RPMI8226 (cell line): ENCODE measurements around the gene LOXHD1.

ENCODE experiments used
- DNase-seq: peaks from one replicate; pipeline ENCODE4 v3.0.0-alpha.2; 2015

LOXHD1 gene

GRCh38 chr18:46439037-46439436, 218.0 kb downstream of the LOXHD1 start:
- no peak for DNase-seq

- DNase-seq = no peak
Measured at GRCh38 chr18:46437061-46437460, 220.0 kb downstream of the LOXHD1 start.

GRCh38 chr18:46436621-46437020, 220.4 kb downstream of the LOXHD1 start:
- DNase-seq = no peak

DNA sequence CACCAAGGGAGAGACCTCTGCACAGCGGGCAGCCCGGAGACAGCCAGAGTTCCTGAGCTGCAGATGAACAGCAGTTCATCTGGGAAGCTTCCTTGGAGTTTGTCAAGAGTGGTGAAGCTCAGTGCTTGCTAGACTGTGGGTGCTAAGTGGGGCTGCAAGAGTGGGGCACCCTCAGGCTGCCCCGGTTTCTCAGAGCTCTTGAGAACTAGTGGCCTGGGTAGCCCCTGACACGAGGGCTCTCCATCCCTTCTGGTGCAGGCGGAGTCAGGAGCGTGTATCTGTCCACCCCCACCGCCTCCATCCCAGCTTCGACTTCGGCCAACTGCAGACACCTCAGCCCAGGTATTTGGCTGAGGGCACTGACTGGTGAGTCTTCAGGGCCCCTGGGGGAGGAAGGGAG, 222.0 kb downstream of the LOXHD1 start:
- DNase-seq = no peak

DNA sequence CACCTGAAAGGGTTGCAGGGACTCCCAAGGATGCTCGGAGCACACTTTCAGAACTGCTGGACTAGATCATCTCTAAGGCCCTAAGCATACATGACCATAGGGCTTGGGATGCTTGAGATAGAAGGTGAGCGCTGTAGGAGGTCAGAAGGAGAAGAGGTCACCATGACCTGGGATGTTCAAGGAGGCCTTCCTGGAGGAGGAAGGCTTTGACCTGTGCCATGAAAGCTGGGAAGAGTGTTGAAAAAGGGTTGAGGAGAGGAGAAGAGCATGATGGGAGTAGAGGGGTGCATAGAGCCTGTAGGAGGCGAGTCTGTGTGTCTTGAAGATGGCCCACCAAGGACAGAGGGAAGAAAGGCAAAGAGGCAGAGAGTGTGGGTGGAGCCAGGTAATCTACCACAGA, 222.4 kb downstream of the LOXHD1 start:
- DNase-seq = no peak

- no peak for DNase-seq
Measured at GRCh38 chr18:46433121-46433826, 223.7 kb downstream of the LOXHD1 start.

DNA sequence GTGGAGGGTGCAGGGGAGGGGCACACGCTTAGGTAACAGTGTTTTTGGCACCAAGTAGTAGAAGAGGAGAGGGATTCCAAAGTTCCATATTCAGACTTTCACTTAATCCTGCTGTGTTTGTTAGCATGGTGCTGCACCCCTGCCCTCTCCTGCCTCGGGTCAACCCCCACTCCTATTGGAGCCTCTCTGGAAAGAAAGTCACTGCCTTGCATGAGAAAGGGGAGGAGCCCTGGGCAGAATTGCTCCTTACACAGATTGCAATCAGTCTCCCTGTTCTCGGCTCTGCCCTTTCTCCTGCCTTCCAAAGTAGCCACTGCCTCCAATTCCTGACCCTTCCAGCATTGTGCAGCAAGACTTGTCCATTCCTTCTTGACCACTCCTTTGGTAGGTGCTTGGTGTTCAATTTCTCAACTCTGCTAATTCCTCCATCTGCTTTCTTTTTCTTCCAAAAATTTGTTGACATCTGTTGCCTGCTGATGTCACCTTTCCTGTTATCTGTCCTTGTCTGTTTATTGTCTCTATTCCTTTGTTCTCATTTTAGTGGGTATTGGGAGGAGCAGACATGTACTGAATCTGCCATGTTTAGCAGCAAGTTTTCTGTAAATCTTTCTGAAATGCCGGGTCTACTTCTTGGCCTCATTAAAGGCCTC, 225.4 kb downstream of the LOXHD1 start:
- DNase-seq = no peak

DNA sequence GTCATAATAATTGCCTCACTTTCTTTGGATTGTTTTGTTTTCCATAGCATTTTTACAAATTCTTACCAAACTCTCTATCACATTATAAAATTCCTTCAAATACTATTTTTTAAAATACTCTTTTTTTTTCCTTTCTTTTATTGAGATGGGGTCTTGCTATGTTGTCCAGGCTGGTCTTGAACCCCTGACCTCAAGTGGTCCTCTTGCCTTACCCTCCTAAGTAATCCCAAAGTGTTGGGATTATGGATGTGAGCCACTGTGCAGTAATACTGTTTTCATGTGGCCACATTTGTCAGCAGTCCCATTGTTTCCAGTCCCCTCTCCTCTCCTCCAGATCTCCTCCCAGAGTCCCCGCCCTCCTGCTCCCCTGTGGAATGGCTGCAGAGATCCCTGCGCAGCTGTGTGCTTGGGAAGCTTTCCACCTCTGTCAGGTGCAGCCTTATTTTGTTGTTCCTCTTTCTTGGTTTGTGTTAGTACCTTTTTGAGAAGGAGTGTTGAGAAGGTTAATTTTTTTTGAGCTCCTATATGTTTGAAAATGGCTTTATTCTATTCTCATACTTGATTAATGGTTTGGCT, 227.3 kb downstream of the LOXHD1 start:
- DNase-seq = no peak

DNA sequence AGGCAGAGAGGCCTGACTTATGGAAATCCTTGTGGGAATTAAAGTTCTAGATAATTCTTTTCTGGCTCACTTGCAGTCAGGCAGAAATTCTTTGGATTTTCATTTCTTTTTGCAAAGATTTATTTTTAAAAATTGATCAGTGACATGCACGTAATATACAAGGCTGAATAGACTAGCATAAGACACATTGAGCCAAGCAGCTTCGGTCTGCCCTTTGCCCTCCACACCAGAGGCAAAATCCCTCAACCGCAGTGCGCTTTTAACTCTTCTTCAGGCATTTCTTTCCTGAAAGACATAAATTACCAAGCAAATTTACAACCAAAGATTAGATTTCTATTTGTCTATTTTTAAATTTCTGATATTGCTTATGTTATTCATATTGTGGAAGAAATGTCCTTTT, 227.9 kb downstream of the LOXHD1 start:
- DNase-seq = no peak

GRCh38 chr18:46428368-46428767, 228.7 kb downstream of the LOXHD1 start:
- DNase-seq = no peak

GRCh38 chr18:46427216-46427995, 229.6 kb downstream of the LOXHD1 start:
- no peak for DNase-seq
